Measurements from ENCODE around the gene WASHC3. TPM values are rescaled to one million over a fixed set of nuclear protein-coding genes. Genes with fewer than 3 reads are reported as not detected.

Gene WASHC3
- polyA plus RNA-seq, 1 donor (not counting 4 experiments of a cell fraction or from before 2014, with no cell fraction given) = 91.0 TPM

DNA sequence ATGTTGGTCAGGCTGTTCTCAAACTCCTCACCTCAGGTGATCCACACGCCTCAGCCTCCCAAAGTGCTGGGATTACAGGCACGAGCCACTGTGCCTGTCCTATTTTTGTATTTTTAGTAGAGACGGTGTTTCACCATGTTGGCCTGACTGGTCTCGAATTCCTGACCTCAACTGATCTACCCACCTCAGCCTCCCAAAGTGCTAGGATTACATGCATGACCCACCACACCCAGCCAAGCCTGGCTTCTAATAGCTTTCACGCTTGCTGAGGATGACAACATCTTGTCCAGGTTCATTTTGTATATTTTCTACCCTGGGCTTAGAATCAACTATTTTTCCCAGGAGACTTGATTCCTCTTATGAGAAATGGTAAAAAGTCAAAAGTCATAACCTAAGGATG, 64.7 kb downstream of the WASHC3 start:
- TF ChIP-seq, protein P1, sequence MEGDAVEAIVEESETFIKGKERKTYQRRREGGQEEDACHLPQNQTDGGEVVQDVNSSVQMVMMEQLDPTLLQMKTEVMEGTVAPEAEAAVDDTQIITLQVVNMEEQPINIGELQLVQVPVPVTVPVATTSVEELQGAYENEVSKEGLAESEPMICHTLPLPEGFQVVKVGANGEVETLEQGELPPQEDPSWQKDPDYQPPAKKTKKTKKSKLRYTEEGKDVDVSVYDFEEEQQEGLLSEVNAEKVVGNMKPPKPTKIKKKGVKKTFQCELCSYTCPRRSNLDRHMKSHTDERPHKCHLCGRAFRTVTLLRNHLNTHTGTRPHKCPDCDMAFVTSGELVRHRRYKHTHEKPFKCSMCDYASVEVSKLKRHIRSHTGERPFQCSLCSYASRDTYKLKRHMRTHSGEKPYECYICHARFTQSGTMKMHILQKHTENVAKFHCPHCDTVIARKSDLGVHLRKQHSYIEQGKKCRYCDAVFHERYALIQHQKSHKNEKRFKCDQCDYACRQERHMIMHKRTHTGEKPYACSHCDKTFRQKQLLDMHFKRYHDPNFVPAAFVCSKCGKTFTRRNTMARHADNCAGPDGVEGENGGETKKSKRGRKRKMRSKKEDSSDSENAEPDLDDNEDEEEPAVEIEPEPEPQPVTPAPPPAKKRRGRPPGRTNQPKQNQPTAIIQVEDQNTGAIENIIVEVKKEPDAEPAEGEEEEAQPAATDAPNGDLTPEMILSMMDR (optimal IDR thresholded peaks at IDR 0.05 in 1 of 3, IDR thresholded peaks at IDR 0.05 in 1 of 3, conservative IDR thresholded peaks at IDR 0.05 in 1 of 3; ENCODE audit: extremely low read depth in 1 of 3, insufficient read depth in 2 of 3, low read length in 3 of 3) = no peak
- H3K36me3 ChIP-seq (ENCODE audit: control insufficient read depth in 2 of 2, extremely low read depth in 1 of 2, insufficient read depth in 2 of 2, low read length in 2 of 2) = no peaks in the 10 kb centered on the region
- H3K9me3 ChIP-seq (ENCODE audit: control insufficient read depth, low read depth, low read length) = no peaks in the 10 kb centered on the region
- no peak for DNase-seq (ENCODE audit: low read depth, low spot score)
- no peak overlapping the region for H3K4me3 ChIP-seq (ENCODE audit: control insufficient read depth in 2 of 3, extremely low read depth in 1 of 3, insufficient read depth in 2 of 3, low read depth in 1 of 3, low read length in 3 of 3)
- H3K4me2 ChIP-seq (ENCODE audit: control insufficient read depth, extremely low read depth, insufficient read depth, low read depth, low read length) = no peak overlapping the region
- H3K27me3 ChIP-seq (ENCODE audit: control insufficient read depth, extremely low read depth, insufficient read depth, low read length) = no peaks in the 10 kb centered on the region
- no peak for FAIRE-seq
- no peaks in the 10 kb centered on the region for H3K4me1 ChIP-seq (ENCODE audit: control insufficient read depth, extremely low read depth, insufficient read depth, low read length)
- H4K20me1 ChIP-seq (ENCODE audit: control insufficient read depth, extremely low read depth, insufficient read depth, low read length) = no peaks in the 10 kb centered on the region
- H2AFZ ChIP-seq (ENCODE audit: control insufficient read depth, low read length) = no peak overlapping the region
- no peak overlapping the region for H3K9ac ChIP-seq (ENCODE audit: control insufficient read depth, extremely low read depth, insufficient read depth, low read length)
- no peaks in the 10 kb centered on the region for H3K79me2 ChIP-seq (ENCODE audit: control insufficient read depth, insufficient read depth, low read length)
- H3K27ac ChIP-seq (ENCODE audit: control insufficient read depth, insufficient read depth, low read length) = no peak overlapping the region
- dilution Hi-C loops (cut with MboI; ENCODE audit: extremely low pct_ligation_motif_present, low sequenced_read_pairs) = no loop called here
- no peaks in the 10 kb centered on the region for H3K9me1 ChIP-seq (ENCODE audit: control insufficient read depth, extremely low read depth, insufficient read depth, low read length)

DNA sequence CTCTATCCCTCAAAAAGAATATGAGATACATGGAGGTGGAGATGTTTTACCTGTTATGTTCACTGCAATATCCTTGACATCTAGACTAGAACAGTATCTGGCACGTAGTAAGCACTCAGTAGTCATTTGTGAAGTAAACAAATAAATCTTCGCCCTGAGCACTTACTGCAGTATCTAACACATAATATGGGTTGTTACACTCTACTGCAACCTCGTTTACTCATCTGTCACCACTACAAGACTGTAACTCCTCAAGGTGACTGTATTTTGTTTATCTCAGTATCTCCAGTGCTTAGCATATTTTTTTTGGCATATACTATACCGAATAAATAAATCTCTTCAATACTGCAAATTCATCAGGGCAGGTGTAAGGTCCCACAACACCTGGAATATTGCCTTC, 66.1 kb downstream of the WASHC3 start:
- DNase-seq (ENCODE audit: low read depth, low spot score) = no peak
- no peak for TF ChIP-seq EZH2 (IDR thresholded peaks at IDR 0.05; ENCODE audit: low read length)
- TF ChIP-seq, protein P1 (optimal IDR thresholded peaks at IDR 0.05 in 1 of 3, IDR thresholded peaks at IDR 0.05 in 1 of 3, conservative IDR thresholded peaks at IDR 0.05 in 1 of 3; ENCODE audit: extremely low read depth in 1 of 3, insufficient read depth in 2 of 3, low read length in 3 of 3) = no peak
- Histone ChIP-seq H3K9ac (ENCODE audit: control insufficient read depth, extremely low read depth, insufficient read depth, low read length) (no peak overlapping the region), H3K27me3 (ENCODE audit: control insufficient read depth, extremely low read depth, insufficient read depth, low read length) (no peaks in the 10 kb centered on the region), H3K9me3 (ENCODE audit: control insufficient read depth, low read depth, low read length) (no peaks in the 10 kb centered on the region), H3K4me3 (ENCODE audit: control insufficient read depth in 2 of 3, extremely low read depth in 1 of 3, insufficient read depth in 2 of 3, low read depth in 1 of 3, low read length in 3 of 3) (no peak overlapping the region), H3K9me1 (ENCODE audit: control insufficient read depth, extremely low read depth, insufficient read depth, low read length) (no peaks in the 10 kb centered on the region), H3K4me1 (ENCODE audit: control insufficient read depth, extremely low read depth, insufficient read depth, low read length) (no peaks in the 10 kb centered on the region), H3K4me2 (ENCODE audit: control insufficient read depth, extremely low read depth, insufficient read depth, low read depth, low read length) (no peak overlapping the region), H2AFZ (ENCODE audit: control insufficient read depth, low read length) (no peak overlapping the region), H4K20me1 (ENCODE audit: control insufficient read depth, extremely low read depth, insufficient read depth, low read length) (no peaks in the 10 kb centered on the region), H3K27ac (ENCODE audit: control insufficient read depth, insufficient read depth, low read length) (no peak overlapping the region), H3K36me3 (ENCODE audit: control insufficient read depth in 2 of 2, extremely low read depth in 1 of 2, insufficient read depth in 2 of 2, low read length in 2 of 2) (no peaks in the 10 kb centered on the region), H3K79me2 (ENCODE audit: control insufficient read depth, insufficient read depth, low read length) (no peaks in the 10 kb centered on the region)
- FAIRE-seq = no peak
- dilution Hi-C loops (cut with MboI; ENCODE audit: extremely low pct_ligation_motif_present, low sequenced_read_pairs) = no loop called here
